GM12865 (cell line): ENCODE results near the gene KCTD6.

Source experiments
- DNase-seq: peaks from one replicate; pipeline ENCODE4 v3.0.0; 2010; ENCODE audit warnings: low read depth
- H3K4me3 ChIP-seq: 2 replicates; pipeline ENCODE4 v1.5.1; 2011; ENCODE audit warnings: mild to moderate bottlenecking, low read depth, low read length, control low read depth
- CTCF ChIP-seq: IDR thresholded peaks from 2 replicates; pipeline ENCODE4 v1.5.1; 2011; ENCODE audit warnings: low read length, control low read depth, low read depth, inconsistent platforms; ENCODE audit not compliant: insufficient read depth; ENCODE audit errors: missing control alignments

The KCTD6 gene

DNA sequence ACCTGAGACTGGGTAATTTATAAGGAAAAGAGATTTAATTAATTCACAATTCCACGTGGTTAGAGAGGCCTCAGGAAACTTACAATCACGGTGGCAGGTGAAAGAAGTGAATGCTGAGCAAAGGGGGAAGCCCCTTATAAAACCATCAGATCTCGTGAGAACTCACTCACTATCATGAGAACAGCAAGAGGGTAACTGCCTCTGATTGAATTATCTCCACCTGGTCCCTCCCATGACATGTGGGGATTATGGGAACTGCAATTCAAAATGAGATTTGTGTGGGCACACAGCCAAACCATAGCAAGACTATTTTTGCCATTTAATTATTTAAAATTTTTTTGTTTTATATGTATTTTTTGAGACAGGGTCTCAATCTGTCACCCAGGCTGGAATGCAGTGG, 27.0 kb upstream of the KCTD6 start:
- peak; percentile 9 for DNase-seq
- TF ChIP-seq CTCF: no peak

DNA sequence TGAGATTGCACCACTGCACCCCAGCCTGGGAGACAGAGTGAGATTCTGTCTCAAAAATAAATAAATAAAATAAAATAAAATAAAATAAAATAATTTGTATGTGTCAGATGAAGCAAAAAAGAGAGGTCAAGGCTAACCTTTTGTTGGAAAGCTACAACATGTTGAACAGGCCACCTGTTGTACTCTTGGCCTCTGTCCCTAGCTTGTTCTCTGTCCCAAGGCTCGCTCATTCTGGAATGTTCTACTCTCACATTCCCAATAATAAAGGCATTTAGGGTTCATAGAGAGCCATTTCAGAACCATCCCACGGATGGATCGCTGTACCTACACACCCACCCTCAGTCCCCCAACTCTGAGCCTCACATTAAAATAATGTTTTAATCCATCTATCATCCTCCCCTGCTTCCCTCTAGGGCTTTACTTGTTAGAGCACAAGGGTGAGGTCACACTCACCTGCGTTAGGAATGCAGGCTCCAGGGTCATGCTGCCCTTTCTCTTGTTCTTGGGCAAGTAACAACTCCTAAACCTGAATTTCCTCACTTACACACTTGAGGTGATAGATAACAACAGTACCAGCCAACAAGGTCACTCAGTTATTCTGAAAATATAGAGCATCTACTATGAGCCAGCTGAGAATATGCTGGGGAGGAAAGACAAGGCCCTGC, 24.9 kb upstream of the KCTD6 start:
- no peak for TF ChIP-seq CTCF
- H3K4me3 ChIP-seq: no peak overlapping the region
- DNase-seq: no peak

More for the DNA sequence above, 27.0 kb upstream of the KCTD6 start:
- no peak overlapping the region for H3K4me3 ChIP-seq

GRCh38 chr3:58469096-58469495, 22.8 kb upstream of the KCTD6 start:
- no peak for TF ChIP-seq CTCF
- no peak for DNase-seq
- no peak overlapping the region for H3K4me3 ChIP-seq

DNA sequence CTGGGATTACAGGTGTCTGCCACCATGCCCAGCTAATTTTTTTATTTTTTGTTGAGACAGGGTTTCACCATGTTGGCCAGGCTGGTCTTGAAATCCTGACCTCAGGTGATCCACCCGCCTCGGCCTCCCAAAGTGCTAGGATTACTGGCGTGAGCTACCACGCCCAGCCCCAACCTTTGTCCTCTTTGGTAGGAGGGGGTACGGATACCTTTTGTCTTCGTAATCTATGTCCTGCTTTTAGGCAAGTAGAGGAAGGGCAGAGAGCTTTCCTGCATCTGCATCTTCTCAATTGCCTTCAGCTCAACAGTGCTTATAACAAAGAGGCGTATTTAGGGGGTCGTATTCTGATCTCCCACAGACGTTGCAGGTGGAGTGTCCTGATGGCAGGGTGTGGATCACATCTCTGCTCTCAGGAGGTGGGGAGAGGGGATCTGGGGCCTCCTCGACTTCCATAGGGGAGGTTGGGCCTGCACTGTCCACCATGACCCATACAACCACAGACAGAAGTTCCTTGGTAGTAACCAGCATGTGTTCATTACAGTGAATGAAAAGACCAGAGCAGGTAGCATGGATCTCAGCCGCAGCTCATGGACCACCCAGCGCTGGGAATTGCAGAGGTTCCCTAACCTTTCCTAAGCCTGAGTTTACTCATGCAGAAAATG, 21.4 kb upstream of the KCTD6 start:
- no peak overlapping the region for H3K4me3 ChIP-seq

DNA sequence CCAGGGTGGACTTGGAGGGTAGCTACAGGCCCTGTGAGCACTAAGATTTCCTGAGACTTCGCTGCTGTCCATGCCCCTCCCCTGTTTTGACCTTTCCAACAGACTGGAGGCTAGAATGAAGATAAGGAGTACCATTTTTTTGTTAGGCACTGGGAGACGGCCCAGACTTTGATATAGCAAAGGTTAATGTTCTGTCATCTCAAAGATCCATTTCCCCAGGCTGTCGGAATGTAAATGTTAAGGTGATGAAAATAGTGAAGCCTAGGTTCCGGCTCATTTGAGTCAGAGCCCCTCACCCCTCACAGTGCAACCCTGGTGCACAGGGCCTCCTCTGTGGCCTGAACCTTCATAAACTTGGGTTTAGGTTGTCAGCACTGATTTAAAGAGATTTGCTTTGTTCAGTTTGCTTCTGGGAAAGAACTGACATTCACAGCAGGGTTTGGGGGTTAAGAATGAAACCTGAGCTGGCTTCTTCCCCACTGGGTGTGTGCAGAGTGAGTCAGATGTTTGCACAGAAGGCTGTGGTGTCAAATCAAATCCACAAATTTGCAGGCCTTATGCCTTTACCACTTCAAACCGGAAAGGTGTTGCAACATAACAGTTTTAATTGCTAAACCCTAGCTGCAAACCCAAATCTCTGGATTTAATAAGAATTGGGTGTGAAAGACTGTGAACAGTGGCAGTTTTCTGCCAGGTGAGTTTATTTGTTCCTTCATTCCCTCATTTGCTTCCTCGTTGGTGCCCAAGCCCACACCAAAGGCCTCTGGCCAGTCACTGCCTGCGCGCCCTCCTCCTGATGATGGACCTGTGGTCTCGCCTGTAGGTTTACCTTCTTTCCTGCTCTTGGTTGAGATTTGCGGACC, 20.6 kb upstream of the KCTD6 start:
- TF ChIP-seq CTCF: no peak
- no peak for DNase-seq
- H3K4me3 ChIP-seq: no peak overlapping the region

More for the DNA sequence above, 21.4 kb upstream of the KCTD6 start:
- DNase-seq: no peak
- TF ChIP-seq CTCF: no peak

DNA sequence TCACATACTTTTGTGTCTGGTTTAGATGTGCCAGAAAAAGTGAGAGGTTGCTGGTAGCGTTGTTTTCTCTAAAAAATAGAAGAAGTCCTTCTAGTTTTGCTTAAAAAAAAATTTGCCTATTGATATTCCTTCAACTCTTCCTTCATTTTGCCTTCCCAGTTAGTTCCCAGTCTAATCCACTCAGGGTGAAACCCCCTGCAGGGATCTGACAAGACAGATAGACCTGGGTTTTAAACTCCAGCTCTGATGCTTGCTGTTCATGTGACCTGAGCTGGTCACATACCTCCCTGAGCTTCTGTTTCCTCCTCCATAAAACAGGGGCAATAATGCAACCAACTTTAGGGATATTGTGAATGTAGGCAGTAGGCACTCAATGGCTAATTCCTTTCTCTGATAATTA, 18.6 kb upstream of the KCTD6 start:
- no peak for DNase-seq
- no peak overlapping the region for H3K4me3 ChIP-seq
- no peak for TF ChIP-seq CTCF
